BLaER1 (cell line): ENCODE measurements around the gene DERL3.
A peak's percentile ranks its signal among the peaks of the same experiment; 100 is the strongest.

Experiments
- H3K27ac ChIP-seq: shearing (Covaris generic); formaldehyde crosslinking; 2 replicates; pipeline ENCODE4 v1.8.1; 2022
- H3K27me3 ChIP-seq: shearing (Covaris generic); formaldehyde crosslinking; 2 replicates; pipeline ENCODE4 v1.8.1; 2022
- H3K36me3 ChIP-seq: shearing (Covaris generic); formaldehyde crosslinking; 2 replicates; pipeline ENCODE4 v1.8.1; 2022
- H3K4me1 ChIP-seq: shearing (Covaris generic); formaldehyde crosslinking; 2 replicates; pipeline ENCODE4 v1.8.1; 2022
- H3K4me2 ChIP-seq: shearing (Covaris generic); formaldehyde crosslinking; 2 replicates; pipeline ENCODE4 v1.8.1; 2022
- H3K4me3 ChIP-seq: shearing (Covaris generic); formaldehyde crosslinking; 2 replicates; pipeline ENCODE4 v1.8.1; 2022
- H3K9ac ChIP-seq: shearing (Covaris generic); formaldehyde crosslinking; 2 replicates; pipeline ENCODE4 v1.8.1; 2022
- H3K9me3 ChIP-seq: shearing (Covaris generic); formaldehyde crosslinking; 2 replicates; pipeline ENCODE4 v1.8.1; 2022
- H4K20me1 ChIP-seq: shearing (Covaris generic); formaldehyde crosslinking; 2 replicates; pipeline ENCODE4 v1.8.1; 2022
- Cebpa-rat ChIP-seq: shearing (Covaris generic); IDR thresholded peaks from 2 replicates; pipeline ENCODE4 v1.8.1; 2022

Gene DERL3

GRCh38 chr22:23847991-23848864, 9.4 kb upstream of the DERL3 start:
- H3K27ac ChIP-seq: peak overlapping the region; percentile 97
- H3K9me3 ChIP-seq: no peaks in the 10 kb centered on the region
- peaks cover 85% of the 10 kb centered on the region for H3K4me1 ChIP-seq
- no peak for TF ChIP-seq Cebpa-rat
- H3K36me3 ChIP-seq: no peaks in the 10 kb centered on the region
- H3K4me3 ChIP-seq: no peak overlapping the region
- peak overlapping the region; percentile 89 for H3K4me2 ChIP-seq
- no peaks in the 10 kb centered on the region for H4K20me1 ChIP-seq
- H3K9ac ChIP-seq: peak overlapping the region; percentile 78
- no peaks in the 10 kb centered on the region for H3K27me3 ChIP-seq

- no peaks in the 10 kb centered on the region for H3K9me3 ChIP-seq
- H3K9ac ChIP-seq: peak overlapping the region; percentile 78
- no peaks in the 10 kb centered on the region for H4K20me1 ChIP-seq
- no peak for TF ChIP-seq Cebpa-rat
- H3K4me1 ChIP-seq: peaks cover 93% of the 10 kb centered on the region
- peak overlapping the region; percentile 97 for H3K27ac ChIP-seq
- H3K27me3 ChIP-seq: no peaks in the 10 kb centered on the region
- H3K4me2 ChIP-seq: peak overlapping the region; percentile 89
- H3K4me3 ChIP-seq: no peak overlapping the region
- H3K36me3 ChIP-seq: no peaks in the 10 kb centered on the region
Observed at GRCh38 chr22:23847310-23847920, 8.6 kb upstream of the DERL3 start.

- no peak for TF ChIP-seq Cebpa-rat
- no peaks in the 10 kb centered on the region for H3K36me3 ChIP-seq
- peak overlapping the region; percentile 78 for H3K9ac ChIP-seq
- no peak overlapping the region for H3K4me3 ChIP-seq
- H3K27me3 ChIP-seq: no peaks in the 10 kb centered on the region
- H3K4me2 ChIP-seq: peak overlapping the region; percentile 89
- peaks cover 100% of the 10 kb centered on the region for H3K4me1 ChIP-seq
- H3K27ac ChIP-seq: peak overlapping the region; percentile 97
- no peaks in the 10 kb centered on the region for H3K9me3 ChIP-seq
- no peaks in the 10 kb centered on the region for H4K20me1 ChIP-seq
Observed at GRCh38 chr22:23846081-23846469, 7.3 kb upstream of the DERL3 start.

- H3K9ac ChIP-seq: peak overlapping the region; percentile 78
- peak overlapping the region; percentile 89 for H3K4me2 ChIP-seq
- no peaks in the 10 kb centered on the region for H3K9me3 ChIP-seq
- no peaks in the 10 kb centered on the region for H4K20me1 ChIP-seq
- no peaks in the 10 kb centered on the region for H3K36me3 ChIP-seq
- no peaks in the 10 kb centered on the region for H3K27me3 ChIP-seq
- peaks cover 95% of the 10 kb centered on the region for H3K4me1 ChIP-seq
- no peak for TF ChIP-seq Cebpa-rat
- peak overlapping the region; percentile 97 for H3K27ac ChIP-seq
- no peak overlapping the region for H3K4me3 ChIP-seq
Observed at GRCh38 chr22:23845265-23846080, 6.7 kb upstream of the DERL3 start.

- H3K4me1 ChIP-seq: peaks cover 93% of the 10 kb centered on the region
- peak overlapping the region; percentile 97 for H3K27ac ChIP-seq
- peak overlapping the region; percentile 78 for H3K9ac ChIP-seq
Observed at GRCh38 chr22:23844739-23845202, 6.0 kb upstream of the DERL3 start.

GRCh38 chr22:23842599-23842998, 3.8 kb upstream of the DERL3 start:
- Histone ChIP-seq H3K4me3 (no peak overlapping the region), H3K36me3 (peaks cover 3% of the 10 kb centered on the region; the same call in 1 of the 2 replicates), H4K20me1 (peaks cover 7% of the 10 kb centered on the region), H3K4me2 (peak overlapping the region; percentile 89), H3K9ac (peak overlapping the region; percentile 78; the same call in 1 of the 2 replicates), H3K9me3 (no peaks in the 10 kb centered on the region), H3K27ac (peak overlapping the region; percentile 97), H3K27me3 (no peaks in the 10 kb centered on the region), H3K4me1 (peaks cover 85% of the 10 kb centered on the region)
- no peak for TF ChIP-seq Cebpa-rat

More at GRCh38 chr22:23844739-23845202, 6.0 kb upstream of the DERL3 start:
- Histone ChIP-seq H3K4me2 (peak overlapping the region; percentile 89), H3K4me3 (no peak overlapping the region), H3K9me3 (no peaks in the 10 kb centered on the region), H3K36me3 (no peaks in the 10 kb centered on the region), H4K20me1 (no peaks in the 10 kb centered on the region), H3K27me3 (no peaks in the 10 kb centered on the region)
- no peak for TF ChIP-seq Cebpa-rat

GRCh38 chr22:23841736-23842445, 3.1 kb upstream of the DERL3 start:
- Histone ChIP-seq H3K9me3 (no peaks in the 10 kb centered on the region), H3K4me3 (no peak overlapping the region), H3K27ac (peak overlapping the region; percentile 97), H4K20me1 (peaks cover 14% of the 10 kb centered on the region), H3K4me1 (peaks cover 85% of the 10 kb centered on the region), H3K27me3 (no peaks in the 10 kb centered on the region), H3K9ac (peak overlapping the region; percentile 69; the same call in 1 of the 2 replicates), H3K36me3 (peaks cover 10% of the 10 kb centered on the region; the same call in 1 of the 2 replicates), H3K4me2 (peak overlapping the region; percentile 89)
- TF ChIP-seq Cebpa-rat: no peak

GRCh38 chr22:23841292-23841691, 2.5 kb upstream of the DERL3 start:
- Histone ChIP-seq H4K20me1 (peaks cover 20% of the 10 kb centered on the region), H3K4me3 (no peak overlapping the region), H3K4me2 (peak overlapping the region; percentile 89), H3K27me3 (no peaks in the 10 kb centered on the region), H3K4me1 (peaks cover 85% of the 10 kb centered on the region), H3K9ac (peak overlapping the region; percentile 69; the same call in 1 of the 2 replicates), H3K36me3 (peaks cover 15% of the 10 kb centered on the region), H3K9me3 (no peaks in the 10 kb centered on the region), H3K27ac (peak overlapping the region; percentile 97)
- no peak for TF ChIP-seq Cebpa-rat

- H4K20me1 ChIP-seq: peaks cover 33% of the 10 kb centered on the region
- H3K9me3 ChIP-seq: no peaks in the 10 kb centered on the region
- peaks cover 27% of the 10 kb centered on the region for H3K36me3 ChIP-seq
- peaks cover 84% of the 10 kb centered on the region for H3K4me1 ChIP-seq
- no peak overlapping the region; the same call in 1 of the 2 replicates for H3K27ac ChIP-seq
- no peak for TF ChIP-seq Cebpa-rat
- H3K9ac ChIP-seq: no peak overlapping the region; the same call in 1 of the 2 replicates
- no peaks in the 10 kb centered on the region for H3K27me3 ChIP-seq
- H3K4me3 ChIP-seq: no peak overlapping the region
- peak overlapping the region; percentile 97 for H3K4me2 ChIP-seq
Observed at GRCh38 chr22:23840026-23840425, 1.2 kb upstream of the DERL3 start.
